Spleen (tissue), 11 donors: Measurements from ENCODE around the gene ARMC9. TPM values are rescaled to one million over a fixed set of nuclear protein-coding genes. Genes with fewer than 3 reads are reported as not detected.
A peak's percentile ranks its signal among the peaks of the same experiment; 100 is the strongest.

Experiments
- DNase-seq: peaks from one replicate; pipeline ENCODE4 v3.0.0-alpha.2; 2020
- H3K27ac ChIP-seq, 8 donors: fragments of 200-600 bp; sonication (generic) in 7 of 8; 1 replicate in 4 of 8; 2 replicates in 4 of 8; pipeline versions ENCODE4 v1.5.0 to v1.8.0; 2016 to 2021; ENCODE audit warnings: inconsistent platforms in 4 of 8, mild to moderate bottlenecking in 4 of 8, moderate library complexity in 1 of 8
- H3K27me3 ChIP-seq, 7 donors: fragments of 200-600 bp; sonication (generic) in 6 of 7; replicated peaks in 1 of 7; 1 replicate in 4 of 7; 2 replicates in 3 of 7; pipeline versions ENCODE4 v1.5.0 to v1.8.0; 2016 to 2021; ENCODE audit warnings: inconsistent platforms in 3 of 7, mild to moderate bottlenecking in 1 of 7
- H3K36me3 ChIP-seq, 6 donors: fragments of 200-600 bp; sonication (generic) in 5 of 6; 1 replicate in 4 of 6; 2 replicates in 2 of 6; pipeline versions ENCODE4 v1.5.0 to v1.8.0; 2016 to 2021; ENCODE audit warnings: inconsistent platforms in 2 of 6
- H3K4me1 ChIP-seq, 6 donors: fragments of 200-600 bp; sonication (generic) in 5 of 6; 1 replicate in 3 of 6; 2 replicates in 3 of 6; pipeline versions ENCODE4 v1.5.0 to v1.8.0; 2016 to 2021; ENCODE audit warnings: inconsistent platforms in 3 of 6
- H3K4me3 ChIP-seq, 8 donors: fragments of 200-600 bp; sonication (generic) in 7 of 8; 1 replicate in 4 of 8; 2 replicates in 4 of 8; pipeline versions ENCODE4 v1.5.0 to v1.8.0; 2016 to 2021; ENCODE audit warnings: inconsistent platforms in 4 of 8, mild to moderate bottlenecking in 4 of 8, moderate library complexity in 2 of 8
- H3K9me3 ChIP-seq, 8 donors: fragments of 200-600 bp; sonication (generic) in 7 of 8; 1 replicate in 4 of 8; 2 replicates in 4 of 8; pipeline versions ENCODE4 v1.5.0 to v1.8.0; 2016 to 2021; ENCODE audit warnings: inconsistent platforms in 4 of 8
- POLR2A ChIP-seq, 3 donors: fragments of 450-650 bp; IDR thresholded peaks; one replicate each; pipeline ENCODE4 v1.5.1; 2017; ENCODE audit warnings: antibody characterized with exemption in 3 of 3, mild to moderate bottlenecking in 1 of 3
- POLR2AphosphoS5 ChIP-seq, 3 donors: sonication (generic); formaldehyde crosslinking; IDR thresholded peaks; one replicate each; pipeline ENCODE4 v1.5.1; 2017; ENCODE audit warnings: antibody characterized with exemption in 3 of 3
- WGBS, 5 donors: extraction: QIAGEN DNeasy Blood & Tissue Kit in 3 of 5; methylation state at CpG; one replicate each; pipeline versions ENCODE4 v1.1.5 to v1.1.7; 2013 to 2018; 5-methylcytosine and 5-hydroxymethylcytosine counted together
- intact Hi-C: fragments of 100-400 bp; cut with DNase I; formaldehyde crosslinking; loops from one replicate; pipeline ENCODE4 v1.15.0; 2023; ENCODE audit warnings: low total_unique reads
- polyA plus RNA-seq, 3 donors: library from polyadenylated mRNA; stranded (reverse); fragments of 200-250 nt; gene quantifications; one replicate each; pipeline ENCODE4 v1.2.1, GENCODE V29; 2013
- total RNA-seq, 7 donors: library from RNA; depleted of rRNA in 3 of 7; stranded (reverse); fragments of >200 nt in 3 of 7; fragmentation: NEBNext Ultra II Directional in 4 of 7; extraction: Animal tissue kit (Norgen Biotek cat#: 25700) in 4 of 7; gene quantifications; one replicate each; pipeline versions ENCODE4 v1.1.0 to v1.2.1, GENCODE V29; 2016 to 2021
- TF ChIP-seq, protein P1 (sequence below), 11 experiments: fragments of 200-600 bp in 7 of 11; fragments of 450-650 bp in 4 of 11; sonication (generic) in 4 of 11; IDR thresholded peaks in 8 of 11; conservative IDR thresholded peaks in 3 of 11; 1 replicate in 7 of 11; 2 replicates in 4 of 11; pipeline versions ENCODE4 v1.4.0 to v1.8.0; 2016 to 2021; ENCODE audit warnings: antibody characterized with exemption in 11 of 11, inconsistent platforms in 4 of 11, mild to moderate bottlenecking in 1 of 11
- donor health status: healthy with polysubstance abuse.
- donor health status: DM: no; HTN: no; CAD: no; lungs with moderate emphysema.
- donor health status: DM: no; HTN: no; CAD: no.
- donor health status: Bipolar disorder and iron deficiency.
- donor health status: healthy.
- donor health status: DM: no; HTN: no; CAD: no.
- donor health status: DM: yes; HTN: yes; CAD: no.

The ARMC9 gene
- total and polyA plus RNA-seq, 10 donors: 0.83 to 8.9 (median 4.7) TPM

DNA sequence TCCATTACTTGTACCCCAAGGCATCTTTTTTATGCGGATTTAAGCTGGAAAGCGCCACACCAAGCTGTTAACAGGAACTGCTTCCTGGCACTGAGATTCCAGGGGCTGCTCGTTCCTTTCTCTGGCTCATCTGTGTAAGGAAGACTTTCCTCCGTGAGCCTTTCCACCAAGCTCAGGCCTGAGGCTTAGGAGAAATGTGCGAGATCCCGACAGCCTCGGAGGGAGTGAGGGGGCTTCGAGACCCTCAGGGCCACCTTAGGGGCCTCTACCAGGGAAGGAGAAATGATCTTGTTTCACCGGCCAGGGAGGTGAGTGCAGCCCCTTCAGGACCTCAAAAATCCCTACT lies 214.2 kb downstream of the ARMC9 start:
- 32 to 59% (median 54%) methylated on average over 9 of the region's 9 CpGs for WGBS, 5 donors
- H3K27ac ChIP-seq: no peak overlapping the region
- H3K9me3 ChIP-seq: peaks cover 0 to 12% (median 8%) of the 10 kb centered on the region in 8 donors
- TF ChIP-seq POLR2A (IDR thresholded peaks at IDR 0.05): no peak
- TF ChIP-seq, protein P1, sequence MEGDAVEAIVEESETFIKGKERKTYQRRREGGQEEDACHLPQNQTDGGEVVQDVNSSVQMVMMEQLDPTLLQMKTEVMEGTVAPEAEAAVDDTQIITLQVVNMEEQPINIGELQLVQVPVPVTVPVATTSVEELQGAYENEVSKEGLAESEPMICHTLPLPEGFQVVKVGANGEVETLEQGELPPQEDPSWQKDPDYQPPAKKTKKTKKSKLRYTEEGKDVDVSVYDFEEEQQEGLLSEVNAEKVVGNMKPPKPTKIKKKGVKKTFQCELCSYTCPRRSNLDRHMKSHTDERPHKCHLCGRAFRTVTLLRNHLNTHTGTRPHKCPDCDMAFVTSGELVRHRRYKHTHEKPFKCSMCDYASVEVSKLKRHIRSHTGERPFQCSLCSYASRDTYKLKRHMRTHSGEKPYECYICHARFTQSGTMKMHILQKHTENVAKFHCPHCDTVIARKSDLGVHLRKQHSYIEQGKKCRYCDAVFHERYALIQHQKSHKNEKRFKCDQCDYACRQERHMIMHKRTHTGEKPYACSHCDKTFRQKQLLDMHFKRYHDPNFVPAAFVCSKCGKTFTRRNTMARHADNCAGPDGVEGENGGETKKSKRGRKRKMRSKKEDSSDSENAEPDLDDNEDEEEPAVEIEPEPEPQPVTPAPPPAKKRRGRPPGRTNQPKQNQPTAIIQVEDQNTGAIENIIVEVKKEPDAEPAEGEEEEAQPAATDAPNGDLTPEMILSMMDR (IDR thresholded peaks at IDR 0.05 in 8 of 11, conservative IDR thresholded peaks at IDR 0.05 in 3 of 11): peak in 2 of 11 experiments; percentile 13 to 38
- intact Hi-C loops: loop anchor here (5.0 kb wide), 3 partner anchors 115 to 305 kb away; no protein-coding TSS in a partner anchor
- no peaks in the 10 kb centered on the region for H3K36me3 ChIP-seq
- no peak for DNase-seq
- H3K27me3 ChIP-seq: peaks cover 0 to 24% (median 5%) of the 10 kb centered on the region in 7 donors
- H3K4me3 ChIP-seq: peak overlapping the region in 5 of 8 donors; percentile 46 to 77 (median 48)
- peaks cover 0 to 16% (median 15%) of the 10 kb centered on the region in 6 donors for H3K4me1 ChIP-seq

DNA sequence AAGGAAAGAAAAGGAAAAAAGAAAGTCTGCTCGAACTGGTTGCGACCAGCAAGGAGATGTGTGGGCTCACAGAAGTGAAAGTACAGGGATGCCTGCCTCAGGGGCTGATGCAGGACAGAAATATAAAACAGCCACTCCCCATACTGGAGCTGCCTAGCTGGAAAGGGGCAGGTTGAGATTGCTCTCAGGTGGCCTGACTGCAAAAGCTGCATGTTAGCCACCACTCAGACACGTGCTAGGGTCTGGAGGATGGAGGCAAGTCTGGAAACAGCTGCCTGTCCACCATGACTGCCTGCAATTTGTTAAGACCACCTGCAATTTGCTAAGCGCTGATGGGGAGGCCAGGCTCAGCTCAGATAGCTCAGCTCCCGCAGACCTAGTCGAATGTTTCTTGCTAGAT lies 215.0 kb downstream of the ARMC9 start:
- intact Hi-C loops: loop anchor here (5.0 kb wide), 3 partner anchors 116 to 306 kb away; no protein-coding TSS in a partner anchor
- H3K4me3 ChIP-seq: no peak overlapping the region
- 87 to 94% (median 94%) methylated on average over 6 of the region's 6 CpGs for WGBS, 5 donors
- H3K9me3 ChIP-seq: peaks cover 0 to 12% (median 8%) of the 10 kb centered on the region in 8 donors
- TF ChIP-seq, protein P1 (IDR thresholded peaks at IDR 0.05 in 8 of 11, conservative IDR thresholded peaks at IDR 0.05 in 3 of 11): no peak
- TF ChIP-seq POLR2A (IDR thresholded peaks at IDR 0.05) (no peak), POLR2AphosphoS5 (IDR thresholded peaks at IDR 0.05) (no peak)
- H3K27me3 ChIP-seq: peaks cover 0 to 24% (median 5%) of the 10 kb centered on the region in 7 donors
- peaks cover 0 to 16% (median 15%) of the 10 kb centered on the region in 6 donors for H3K4me1 ChIP-seq
- DNase-seq: no peak
- H3K36me3 ChIP-seq: no peaks in the 10 kb centered on the region
- no peak overlapping the region for H3K27ac ChIP-seq

DNA sequence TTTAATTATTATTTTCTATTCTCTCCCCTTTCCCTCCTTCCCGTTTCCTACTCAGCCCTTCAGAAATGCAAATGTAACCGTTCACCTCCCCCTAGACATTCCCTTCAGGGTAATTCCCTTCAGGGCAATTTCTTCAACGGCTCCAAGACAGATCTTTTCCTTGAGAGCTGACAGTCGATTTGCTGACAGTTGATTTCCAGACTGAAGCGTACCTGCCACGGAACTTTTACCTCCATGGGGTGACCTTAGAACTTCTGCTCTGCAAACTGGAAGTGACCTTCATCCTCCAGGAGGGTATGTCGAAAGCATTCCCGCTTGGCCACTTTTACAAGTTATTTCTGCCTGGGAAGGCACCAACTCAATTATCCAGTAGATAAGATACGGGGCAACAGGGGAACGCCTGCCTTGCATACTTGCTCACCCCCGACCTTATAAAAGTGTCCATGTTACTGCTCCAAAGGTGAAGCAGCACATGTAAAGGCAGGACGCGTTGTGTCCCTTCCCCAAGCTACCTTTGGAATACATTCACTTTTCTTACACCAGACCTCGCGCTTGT lies 215.6 kb downstream of the ARMC9 start:
- intact Hi-C loops: loop anchor here (5.0 kb wide), 3 partner anchors 117 to 307 kb away; no protein-coding TSS in a partner anchor
- TF ChIP-seq POLR2AphosphoS5 (IDR thresholded peaks at IDR 0.05): no peak
- TF ChIP-seq, protein P1 (IDR thresholded peaks at IDR 0.05 in 8 of 11, conservative IDR thresholded peaks at IDR 0.05 in 3 of 11): no peak
- TF ChIP-seq POLR2A (IDR thresholded peaks at IDR 0.05): no peak
- H3K27me3 ChIP-seq: peaks cover 0 to 28% (median 5%) of the 10 kb centered on the region in 7 donors
- H3K27ac ChIP-seq: no peak overlapping the region
- no peak for DNase-seq
- no peak overlapping the region for H3K4me3 ChIP-seq
- WGBS, 5 donors: 76 to 85% (median 80%) methylated on average over 15 of the region's 15 CpGs
- no peaks in the 10 kb centered on the region for H3K36me3 ChIP-seq
- peaks cover 0 to 16% (median 15%) of the 10 kb centered on the region in 6 donors for H3K4me1 ChIP-seq
- peaks cover 0 to 12% (median 8%) of the 10 kb centered on the region in 8 donors for H3K9me3 ChIP-seq

DNA sequence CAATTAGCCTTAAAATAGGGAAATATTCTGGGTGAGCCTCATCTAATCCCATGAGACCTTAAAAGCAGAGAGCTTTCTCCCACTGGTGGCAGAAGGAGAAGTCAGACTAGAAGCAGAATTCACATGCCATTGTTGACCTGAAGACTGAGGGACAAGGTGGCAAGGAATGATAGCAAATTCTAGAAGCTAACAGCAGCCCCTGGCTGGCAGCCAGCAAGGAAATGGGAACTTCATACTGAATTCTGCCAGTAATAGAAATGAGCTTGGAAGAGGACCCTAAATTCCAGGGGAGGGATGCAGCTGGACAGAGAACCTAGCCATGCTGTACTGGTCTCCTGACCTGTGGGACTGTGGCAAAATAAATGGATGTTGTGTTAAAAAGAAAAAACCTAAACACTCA lies 216.6 kb downstream of the ARMC9 start:
- Histone ChIP-seq H3K36me3 (no peaks in the 10 kb centered on the region), H3K9me3 (peaks cover 0 to 9% (median 7%) of the 10 kb centered on the region in 8 donors), H3K27me3 (peaks cover 0 to 35% (median 5%) of the 10 kb centered on the region in 7 donors), H3K4me3 (no peak overlapping the region), H3K4me1 (peaks cover 0 to 16% (median 15%) of the 10 kb centered on the region in 6 donors), H3K27ac (no peak overlapping the region)
- intact Hi-C loops: no loop called here
- no peak for DNase-seq
- TF ChIP-seq, protein P1 (IDR thresholded peaks at IDR 0.05 in 8 of 11, conservative IDR thresholded peaks at IDR 0.05 in 3 of 11): no peak
- TF ChIP-seq POLR2A (IDR thresholded peaks at IDR 0.05) (no peak), POLR2AphosphoS5 (IDR thresholded peaks at IDR 0.05) (no peak)
